HCT116 (cell line): ENCODE measurements around the gene MTSS2. TPM values are rescaled to one million over a fixed set of nuclear protein-coding genes. Genes with fewer than 3 reads are reported as not detected.

ENCODE experiments used
- ATAC-seq: fragments of 200-7000 bp; cut with Tn5 transposase; 2 replicates; pipeline ENCODE4 v1.9.1; 2020; ENCODE audit warnings: mild to moderate bottlenecking, moderate library complexity
- BruUV-seq: library from RNA; stranded (reverse); fragments of 400-500 nt; replicated peaks from 2 replicates; lab custom pipeline; 2021; lab: Mats Ljungman, UMichigan
- CTCF ChIA-PET: fragments of 300-600 bp; sonication (Branson Sonifier 250); formaldehyde crosslinking; loops from one replicate; lab custom pipeline; 2021; ENCODE audit warnings: antibody characterized with exemption; lab: Charles Lee
- POLR2A ChIA-PET: fragments of 300-600, 350-600 bp; sonication (Branson Sonifier 250); formaldehyde crosslinking; loops from one replicate; lab custom pipeline; 2021; ENCODE audit warnings: antibody characterized with exemption; lab: Charles Lee
- RAD21 ChIA-PET, 2 experiments: fragments of 300-600 bp; sonication (Branson Sonifier 250); formaldehyde crosslinking; loops; one replicate each; lab custom pipeline; 2023; ENCODE audit warnings: low total read pairs in 2 of 2; ENCODE audit not compliant: uncharacterized antibody in 2 of 2, unreplicated experiment in 2 of 2, low non-redundant PET in 1 of 2; lab: Charles Lee
- DNase-seq: peaks from one replicate; pipeline ENCODE4 v3.0.0-alpha.2; 2010; ENCODE audit warnings: low read depth, low spot score
- H2AFZ ChIP-seq: fragments of 200-600 bp; shearing (Covaris generic), sonication (generic); 2 replicates; pipeline ENCODE4 v1.6.1; 2017; ENCODE audit warnings: low read depth, mixed run types, mixed read lengths, antibody characterized with exemption, low read length; ENCODE audit not compliant: poor library complexity, severe bottlenecking
- H3K27ac ChIP-seq: 2 replicates; pipeline ENCODE4 v1.5.1; 2012; ENCODE audit warnings: low read depth, low read length
- H3K27me3 ChIP-seq: fragments of 200-600 bp; sonication (generic); 2 replicates; pipeline ENCODE4 v1.6.1; 2016; ENCODE audit warnings: mixed run types, low read length, mixed read lengths; ENCODE audit not compliant: insufficient read depth
- H3K36me3 ChIP-seq, 2 experiments: fragments of 200-500 bp in 1 of 2; fragments of 200-600 bp in 1 of 2; sonication (Bioruptor generic) in 1 of 2; sonication (generic) in 1 of 2; 2 replicates each; pipeline versions ENCODE4 v1.5.1 to v1.6.1; 2014 to 2016; ENCODE audit warnings: low read length in 2 of 2, inconsistent platforms in 1 of 2, mixed read lengths in 1 of 2, mixed run types in 1 of 2; ENCODE audit not compliant: insufficient read depth in 2 of 2, control insufficient read depth in 1 of 2
- H3K4me1 ChIP-seq, 2 experiments: fragments of 200-600 bp in 1 of 2; sonication (generic) in 1 of 2; 2 replicates each; pipeline versions ENCODE4 v1.5.1 to v1.6.1; 2012 to 2017; ENCODE audit warnings: low read length in 2 of 2, inconsistent platforms in 1 of 2, mild to moderate bottlenecking in 1 of 2, mixed read lengths in 1 of 2, mixed run types in 1 of 2, moderate library complexity in 1 of 2; ENCODE audit not compliant: insufficient read depth in 2 of 2, control insufficient read depth in 1 of 2
- H3K4me2 ChIP-seq: fragments of 200-600 bp; sonication (generic); 2 replicates; pipeline ENCODE4 v1.6.1; 2017; ENCODE audit warnings: mixed run types, low read length, mixed read lengths
- H3K4me3 ChIP-seq, 2 experiments: fragments of 200-600 bp in 1 of 2; sonication (generic) in 1 of 2; replicated peaks in 1 of 2; 2 replicates each; pipeline ENCODE4 v1.5.1; 2011 to 2016; ENCODE audit warnings: low read length in 2 of 2, control low read depth in 1 of 2, low read depth in 1 of 2, mild to moderate bottlenecking in 1 of 2, mixed read lengths in 1 of 2, mixed run types in 1 of 2
- H3K79me2 ChIP-seq: fragments of 200-600 bp; sonication (generic); 2 replicates; pipeline ENCODE4 v1.6.1; 2017; ENCODE audit warnings: mild to moderate bottlenecking, mixed run types, low read length, moderate library complexity, mixed read lengths; ENCODE audit not compliant: insufficient read depth
- H3K9ac ChIP-seq: fragments of 200-600 bp; sonication (generic); 2 replicates; pipeline ENCODE4 v1.6.1; 2016; ENCODE audit warnings: low read length, mixed read lengths
- H3K9me2 ChIP-seq: fragments of 200-600 bp; sonication (generic), shearing (Covaris generic); 2 replicates; pipeline ENCODE4 v1.6.1; 2017; ENCODE audit warnings: mixed run types, mild to moderate bottlenecking, moderate library complexity; ENCODE audit not compliant: insufficient read depth
- H3K9me3 ChIP-seq, 2 experiments: fragments of 200-500 bp in 1 of 2; fragments of 200-600 bp in 1 of 2; sonication (Bioruptor generic) in 1 of 2; sonication (generic) in 1 of 2; 2 replicates each; pipeline ENCODE4 v1.6.1; 2014 to 2017; ENCODE audit warnings: low read length in 2 of 2, mixed read lengths in 2 of 2, inconsistent platforms in 1 of 2, low read depth in 1 of 2, mild to moderate bottlenecking in 1 of 2, mixed run types in 1 of 2, moderate library complexity in 1 of 2; ENCODE audit not compliant: control insufficient read depth in 1 of 2, insufficient read depth in 1 of 2
- H4K20me1 ChIP-seq: fragments of 200-600 bp; sonication (generic), shearing (Covaris generic); 2 replicates; pipeline ENCODE4 v1.6.1; 2017; ENCODE audit warnings: mixed run types, mild to moderate bottlenecking, moderate library complexity; ENCODE audit not compliant: insufficient read depth
- CBX3 ChIP-seq: IDR thresholded peaks from 2 replicates; pipeline ENCODE4 v1.6.1; 2012; ENCODE audit warnings: low read depth
- CEBPB ChIP-seq: IDR thresholded peaks from 2 replicates; pipeline ENCODE4 v1.6.1; 2012; ENCODE audit warnings: low read depth
- CTCF ChIP-seq, 3 experiments: fragments of 200-600 bp in 1 of 3; sonication (generic) in 1 of 3; IDR thresholded peaks in 2 of 3; conservative IDR thresholded peaks in 1 of 3; 2 replicates each; pipeline ENCODE4 v1.5.1; 2012 to 2017; ENCODE audit warnings: low read depth in 2 of 3, low read length in 2 of 3, antibody characterized with exemption in 1 of 3, borderline replicate concordance in 1 of 3, control low read depth in 1 of 3, mild to moderate bottlenecking in 1 of 3, mixed read lengths in 1 of 3, mixed run types in 1 of 3, moderate library complexity in 1 of 3; ENCODE audit not compliant: insufficient read depth in 1 of 3
- EGR1 ChIP-seq: IDR thresholded peaks from 2 replicates; pipeline ENCODE4 v1.6.1; 2012; ENCODE audit warnings: low read depth
- ELF1 ChIP-seq: IDR thresholded peaks from 2 replicates; pipeline ENCODE4 v1.6.1; 2012; ENCODE audit warnings: low read depth, borderline replicate concordance
- EZH2 ChIP-seq: fragments of 200-600 bp; sonication (generic); IDR thresholded peaks from 2 replicates; pipeline ENCODE4 v1.6.1; 2017; ENCODE audit warnings: antibody characterized with exemption, mixed run types
- JUND ChIP-seq: IDR thresholded peaks from 2 replicates; pipeline ENCODE4 v1.6.1; 2012
- POLR2AphosphoS5 ChIP-seq: IDR thresholded peaks from 2 replicates; pipeline ENCODE4 v1.6.1; 2011; ENCODE audit warnings: mild to moderate bottlenecking, low read depth, low read length, moderate library complexity
- SP1 ChIP-seq: IDR thresholded peaks from 2 replicates; pipeline ENCODE4 v1.6.1; 2012; ENCODE audit warnings: low read depth
- TCF7L2 ChIP-seq: IDR thresholded peaks from 2 replicates; pipeline ENCODE4 v1.7.0; 2011; ENCODE audit warnings: borderline replicate concordance, inconsistent platforms; ENCODE audit not compliant: insufficient read depth, insufficient read length; ENCODE audit errors: extremely low read depth
- ZNF274 ChIP-seq: fragments of 200-500 bp; sonication (Bioruptor generic); IDR thresholded peaks from 2 replicates; pipeline ENCODE4 v1.6.1; 2014; ENCODE audit warnings: mild to moderate bottlenecking, low read depth, low read length, inconsistent platforms
- intact Hi-C: fragments of 100-400 bp; cut with micrococcal nuclease; formaldehyde crosslinking; loops from 2 replicates; pipeline ENCODE4 v1.10.0; 2022
- total RNA-seq: library from RNA; stranded (reverse); gene quantifications from one replicate; pipeline ENCODE4 v1.2.1, GENCODE V29; 2021; ENCODE audit not compliant: unreplicated experiment
- TF ChIP-seq, protein P1 (sequence below): IDR thresholded peaks from 2 replicates; pipeline ENCODE4 v1.6.1; 2011; ENCODE audit warnings: mild to moderate bottlenecking, low read length, moderate library complexity; ENCODE audit not compliant: insufficient replicate concordance; ENCODE audit errors: extremely low read depth
- TF ChIP-seq, protein P2 (sequence below): IDR thresholded peaks from 2 replicates; pipeline ENCODE4 v1.6.1; 2012

Gene MTSS2
- total RNA-seq, 1 experiment from 2014 or later, result 41.8 TPM

- no TSS peak for BruUV-seq
- H3K27me3 ChIP-seq, result no peaks in the 10 kb centered on the region
- H2AFZ ChIP-seq, result no peak overlapping the region
- no peak for ATAC-seq
- H3K9ac ChIP-seq, result no peak overlapping the region
- no peak for DNase-seq
- no peak overlapping the region for H3K27ac ChIP-seq
- no peaks in the 10 kb centered on the region for H3K79me2 ChIP-seq
- intact Hi-C loops, result no loop called here
- no peaks in the 10 kb centered on the region for H4K20me1 ChIP-seq
- POLR2A ChIA-PET, result no interaction called here
- H3K4me1 ChIP-seq, result peaks cover 37 to 53% of the 10 kb centered on the region in 2 experiments
- no peak overlapping the region for H3K4me2 ChIP-seq
- CTCF ChIA-PET, result no interaction called here
- RAD21 ChIA-PET, result no interaction called here
- TF ChIP-seq EZH2 (no peak), ZNF274 (no peak), CEBPB (no peak), JUND (no peak), SP1 (no peak), CBX3 (no peak), POLR2AphosphoS5 (no peak), EGR1 (no peak), CTCF (IDR thresholded peaks at IDR 0.05 in 2 of 3, conservative IDR thresholded peaks at IDR 0.05 in 1 of 3; ENCODE audit: borderline replicate concordance in 1 of 3, insufficient read depth in 1 of 3, low read depth in 2 of 3, low read length in 2 of 3) (no peak), ELF1 (no peak), TCF7L2 (no peak)
- TF ChIP-seq, protein P1, sequence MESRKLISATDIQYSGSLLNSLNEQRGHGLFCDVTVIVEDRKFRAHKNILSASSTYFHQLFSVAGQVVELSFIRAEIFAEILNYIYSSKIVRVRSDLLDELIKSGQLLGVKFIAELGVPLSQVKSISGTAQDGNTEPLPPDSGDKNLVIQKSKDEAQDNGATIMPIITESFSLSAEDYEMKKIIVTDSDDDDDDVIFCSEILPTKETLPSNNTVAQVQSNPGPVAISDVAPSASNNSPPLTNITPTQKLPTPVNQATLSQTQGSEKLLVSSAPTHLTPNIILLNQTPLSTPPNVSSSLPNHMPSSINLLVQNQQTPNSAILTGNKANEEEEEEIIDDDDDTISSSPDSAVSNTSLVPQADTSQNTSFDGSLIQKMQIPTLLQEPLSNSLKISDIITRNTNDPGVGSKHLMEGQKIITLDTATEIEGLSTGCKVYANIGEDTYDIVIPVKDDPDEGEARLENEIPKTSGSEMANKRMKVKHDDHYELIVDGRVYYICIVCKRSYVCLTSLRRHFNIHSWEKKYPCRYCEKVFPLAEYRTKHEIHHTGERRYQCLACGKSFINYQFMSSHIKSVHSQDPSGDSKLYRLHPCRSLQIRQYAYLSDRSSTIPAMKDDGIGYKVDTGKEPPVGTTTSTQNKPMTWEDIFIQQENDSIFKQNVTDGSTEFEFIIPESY, result no peak
- TF ChIP-seq, protein P2, sequence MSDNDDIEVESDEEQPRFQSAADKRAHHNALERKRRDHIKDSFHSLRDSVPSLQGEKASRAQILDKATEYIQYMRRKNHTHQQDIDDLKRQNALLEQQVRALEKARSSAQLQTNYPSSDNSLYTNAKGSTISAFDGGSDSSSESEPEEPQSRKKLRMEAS, result no peak
- TF ChIP-seq, all 23 proteins: peak for 0
- no peaks in the 10 kb centered on the region for H3K9me3 ChIP-seq
- no peak overlapping the region for H3K4me3 ChIP-seq
- no peaks in the 10 kb centered on the region for H3K36me3 ChIP-seq
- no peaks in the 10 kb centered on the region for H3K9me2 ChIP-seq
Observed at GRCh38 chr16:70705056-70705455, 19.2 kb upstream of the MTSS2 start.
